GM21723 (cell line): Measurements from ENCODE around the gene SPAG8.

Experiments used
- ATAC-seq: cut with Tn5 transposase; IDR thresholded peaks from one replicate; pipeline ENCODE4 v1.9.1; 2021; ENCODE audit warnings: mild to moderate bottlenecking, moderate library complexity; ENCODE audit not compliant: unreplicated experiment

Gene SPAG8

GRCh38 chr9:35811381-35812024, 559 bp downstream of the SPAG8 start:
- no peak for ATAC-seq

- ATAC-seq: no peak
Observed at GRCh38 chr9:35810122-35810521, 1.9 kb downstream of the SPAG8 start.

- ATAC-seq: no peak
Observed at GRCh38 chr9:35808433-35808832, 3.6 kb downstream of the SPAG8 start.

- no peak for ATAC-seq
Observed at GRCh38 chr9:35806101-35806500, 6.0 kb downstream of the SPAG8 start.

GRCh38 chr9:35801328-35802128, 10.5 kb downstream of the SPAG8 start:
- no peak for ATAC-seq

- ATAC-seq: no peak
Observed at GRCh38 chr9:35800530-35800929, 11.5 kb downstream of the SPAG8 start.

GRCh38 chr9:35798658-35799374, 13.2 kb downstream of the SPAG8 start:
- ATAC-seq: peak; percentile 58

GRCh38 chr9:35797311-35798109, 14.6 kb downstream of the SPAG8 start:
- peak; percentile 49 for ATAC-seq

- no peak for ATAC-seq
Observed at GRCh38 chr9:35795695-35796094, 16.4 kb downstream of the SPAG8 start.

GRCh38 chr9:35793461-35793860, 18.6 kb downstream of the SPAG8 start:
- no peak for ATAC-seq

- ATAC-seq: no peak
Observed at GRCh38 chr9:35792826-35793225, 19.2 kb downstream of the SPAG8 start.

- no peak for ATAC-seq
Observed at GRCh38 chr9:35792024-35792813, 19.8 kb downstream of the SPAG8 start.

- no peak for ATAC-seq
Observed at GRCh38 chr9:35791297-35791921, 20.7 kb downstream of the SPAG8 start, which contains the start of gene NPR2. Gene NPR2, plus strand, starts transcription at chr9:35791591. Its CDS starts 818 bp downstream, at chr9:35792409.

- ATAC-seq: no peak
Observed at GRCh38 chr9:35790385-35791296, 21.4 kb downstream of the SPAG8 start.

- no peak for ATAC-seq
Observed at GRCh38 chr9:35790025-35790384, 22.1 kb downstream of the SPAG8 start.

GRCh38 chr9:35789541-35789940, 22.5 kb downstream of the SPAG8 start:
- no peak for ATAC-seq

GRCh38 chr9:35783418-35783817, 28.6 kb downstream of the SPAG8 start:
- ATAC-seq: no peak

- ATAC-seq: no peak
Observed at GRCh38 chr9:35781066-35781465, 31.0 kb downstream of the SPAG8 start.

- ATAC-seq: no peak
Observed at GRCh38 chr9:35778496-35778895, 33.6 kb downstream of the SPAG8 start.
